Neuronal stem cell (in vitro differentiated cells): ENCODE data around the gene CDK11B.

Experiments
- DNase-seq: peaks from one replicate; pipeline ENCODE4 v3.0.0-alpha.2; 2013; ENCODE audit warnings: low spot score
- H2AFZ ChIP-seq: one replicate; pipeline ENCODE4 v1.6.1; 2013; ENCODE audit warnings: mild to moderate bottlenecking, low read length, inconsistent platforms
- H2AK5ac ChIP-seq: 2 replicates; pipeline ENCODE4 v1.6.1; 2013; ENCODE audit warnings: low read depth, mild to moderate bottlenecking, inconsistent platforms, low read length, moderate library complexity, mixed read lengths
- H2BK120ac ChIP-seq: 2 replicates; pipeline ENCODE4 v1.6.1; 2013; ENCODE audit warnings: low read depth, mild to moderate bottlenecking, inconsistent platforms, low read length, moderate library complexity, mixed read lengths
- H2BK12ac ChIP-seq: one replicate; pipeline ENCODE4 v1.6.1; 2013; ENCODE audit warnings: low read length, inconsistent platforms
- H2BK15ac ChIP-seq: 2 replicates; pipeline ENCODE4 v1.6.1; 2013; ENCODE audit warnings: mild to moderate bottlenecking, low read length, inconsistent platforms, mixed read lengths
- H2BK5ac ChIP-seq: one replicate; pipeline ENCODE4 v1.6.1; 2013; ENCODE audit warnings: inconsistent platforms, mild to moderate bottlenecking, low read length, moderate library complexity
- H3K14ac ChIP-seq: one replicate; pipeline ENCODE4 v1.6.1; 2013; ENCODE audit warnings: low read length, inconsistent platforms
- H3K18ac ChIP-seq: 2 replicates; pipeline ENCODE4 v1.6.1; 2013; ENCODE audit warnings: low read length, inconsistent platforms
- H3K23ac ChIP-seq: 2 replicates; pipeline ENCODE4 v1.6.1; 2013; ENCODE audit warnings: low read depth, mild to moderate bottlenecking, mixed read lengths, low read length, inconsistent platforms; ENCODE audit not compliant: poor library complexity
- H3K27ac ChIP-seq: replicated peaks from 3 replicates; pipeline ENCODE4 v1.5.1; 2013; ENCODE audit warnings: low read length, inconsistent platforms
- H3K27me3 ChIP-seq, 3 experiments: 2 replicates each; pipeline ENCODE4 v1.6.1; 2013; ENCODE audit warnings: low read length in 3 of 3, mild to moderate bottlenecking in 2 of 3, inconsistent platforms in 1 of 3, low read depth in 1 of 3, mixed read lengths in 1 of 3, moderate library complexity in 1 of 3; ENCODE audit not compliant: control insufficient read depth in 3 of 3, insufficient read depth in 3 of 3
- H3K36me3 ChIP-seq, 2 donors: replicated peaks in 1 of 2; 2 replicates each; pipeline ENCODE4 v1.6.1; 2013; ENCODE audit warnings: low read length in 2 of 2; ENCODE audit not compliant: control insufficient read depth in 2 of 2, insufficient read depth in 2 of 2
- H3K4ac ChIP-seq: 2 replicates; pipeline ENCODE4 v1.6.1; 2013; ENCODE audit warnings: inconsistent platforms, mild to moderate bottlenecking, low read length, moderate library complexity
- H3K4me1 ChIP-seq, 2 donors: 1 replicate in 1 of 2; 2 replicates in 1 of 2; pipeline ENCODE4 v1.6.1; 2013; ENCODE audit warnings: low read length in 2 of 2, low read depth in 1 of 2; ENCODE audit not compliant: control insufficient read depth in 2 of 2, insufficient read depth in 1 of 2
- H3K4me2 ChIP-seq: one replicate; pipeline ENCODE4 v1.6.1; 2013; ENCODE audit warnings: mild to moderate bottlenecking, low read length, inconsistent platforms; ENCODE audit not compliant: insufficient read depth, poor library complexity, severe bottlenecking
- H3K4me3 ChIP-seq, 2 donors: 2 replicates each; pipeline ENCODE4 v1.5.1; 2013; ENCODE audit warnings: low read length in 2 of 2, mild to moderate bottlenecking in 2 of 2, inconsistent platforms in 1 of 2, moderate library complexity in 1 of 2
- H3K79me1 ChIP-seq: one replicate; pipeline ENCODE4 v1.6.1; 2013; ENCODE audit warnings: low read depth, mild to moderate bottlenecking, inconsistent platforms, low read length, moderate library complexity
- H3K9ac ChIP-seq: one replicate; pipeline ENCODE4 v1.6.1; 2013; ENCODE audit warnings: mild to moderate bottlenecking, low read depth, low read length, inconsistent platforms; ENCODE audit not compliant: poor library complexity
- H3K9me3 ChIP-seq, 2 donors: replicated peaks in 1 of 2; 2 replicates each; pipeline versions ENCODE3 to v1.6.1; 2013; ENCODE audit warnings: low read length in 2 of 2, mild to moderate bottlenecking in 2 of 2, inconsistent platforms in 1 of 2, low read depth in 1 of 2, mixed read lengths in 1 of 2, moderate library complexity in 1 of 2; ENCODE audit not compliant: control insufficient read depth in 2 of 2, insufficient read depth in 1 of 2
- H4K8ac ChIP-seq: one replicate; pipeline ENCODE4 v1.6.1; 2013; ENCODE audit warnings: low read depth, mild to moderate bottlenecking, inconsistent platforms, low read length, moderate library complexity
- H4K91ac ChIP-seq: one replicate; pipeline ENCODE4 v1.6.1; 2013; ENCODE audit warnings: low read length, low read depth, mild to moderate bottlenecking, inconsistent platforms; ENCODE audit not compliant: poor library complexity
- WGBS, 2 donors: extraction: QIAGEN DNeasy Blood & Tissue Kit; methylation state at CpG; one replicate each; pipeline ENCODE4 v1.1.7; 2013; ENCODE audit warnings: missing lambda C conversion rate in 2 of 2, mixed read lengths in 1 of 2; ENCODE audit not compliant: insufficient read length in 2 of 2, insufficient replicate concordance in 1 of 2; ENCODE audit errors: extremely low coverage in 2 of 2; 5-methylcytosine and 5-hydroxymethylcytosine counted together

Gene CDK11B

GRCh38 chr1:1622010-1622787 is 36.6 kb downstream of the CDK11B start:
- Histone ChIP-seq H3K23ac (no peak overlapping the region), H3K79me1 (peaks cover 10% of the 10 kb centered on the region), H3K27me3 (no peaks in the 10 kb centered on the region), H4K8ac (no peak overlapping the region), H2BK5ac (no peak overlapping the region), H3K14ac (no peak overlapping the region), H2AK5ac (no peak overlapping the region), H3K4me1 (peaks cover 0 to under 1% of the 10 kb centered on the region in 2 donors), H2AFZ (no peak overlapping the region), H2BK12ac (no peak overlapping the region), H3K9ac (no peak overlapping the region), H3K18ac (no peak overlapping the region), H4K91ac (no peak overlapping the region), H3K36me3 (peaks cover 8 to 14% of the 10 kb centered on the region in 2 donors), H3K27ac (no peak overlapping the region), H3K4me2 (no peak overlapping the region), H2BK120ac (no peak overlapping the region), H2BK15ac (no peak overlapping the region), H3K9me3 (no peaks in the 10 kb centered on the region), H3K4ac (no peak overlapping the region), H3K4me3 (no peak overlapping the region)
- DNase-seq: no peak
- no CpG with 5 or more reads among the region's 21 CpGs for WGBS, 2 donors

GRCh38 chr1:1621173-1622009 is 37.4 kb downstream of the CDK11B start:
- Histone ChIP-seq H3K36me3 (peaks cover 12 to 17% of the 10 kb centered on the region in 2 donors), H3K27me3 (no peaks in the 10 kb centered on the region), H2BK12ac (no peak overlapping the region), H2AFZ (no peak overlapping the region), H3K9ac (peak overlapping the region; percentile 4), H4K8ac (peak overlapping the region; percentile 43), H4K91ac (no peak overlapping the region), H2AK5ac (no peak overlapping the region), H3K4me1 (peaks cover 4 to 8% of the 10 kb centered on the region in 2 donors), H3K14ac (no peak overlapping the region), H3K4me3 (no peak overlapping the region), H3K27ac (no peak overlapping the region), H3K4ac (no peak overlapping the region), H3K4me2 (no peak overlapping the region), H3K9me3 (no peaks in the 10 kb centered on the region), H3K18ac (no peak overlapping the region), H3K23ac (no peak overlapping the region), H2BK5ac (no peak overlapping the region), H2BK120ac (no peak overlapping the region), H3K79me1 (peaks cover 16% of the 10 kb centered on the region), H2BK15ac (no peak overlapping the region)
- DNase-seq: no peak
- WGBS, 2 donors: no CpG with 5 or more reads among the region's 31 CpGs

- Histone ChIP-seq H3K14ac (no peak overlapping the region), H3K36me3 (peaks cover 12 to 17% of the 10 kb centered on the region in 2 donors), H3K9ac (no peak overlapping the region), H3K18ac (no peak overlapping the region), H2BK5ac (no peak overlapping the region), H2BK12ac (no peak overlapping the region), H2BK120ac (no peak overlapping the region), H3K4me2 (no peak overlapping the region), H2AFZ (no peak overlapping the region), H3K27me3 (no peaks in the 10 kb centered on the region), H3K4me1 (peaks cover 5 to 9% of the 10 kb centered on the region in 2 donors), H3K4ac (no peak overlapping the region), H3K4me3 (peak overlapping the region in 1 of 2 donors; percentile 6), H3K79me1 (peaks cover 16% of the 10 kb centered on the region), H2BK15ac (no peak overlapping the region), H4K8ac (no peak overlapping the region), H3K27ac (no peak overlapping the region), H3K9me3 (no peaks in the 10 kb centered on the region), H3K23ac (peak overlapping the region; percentile 13), H2AK5ac (no peak overlapping the region), H4K91ac (no peak overlapping the region)
- no peak for DNase-seq
- no CpG with 5 or more reads among the region's 16 CpGs for WGBS, 2 donors
Observed at GRCh38 chr1:1620433-1621139, 38.2 kb downstream of the CDK11B start.
